Measurements from ENCODE around the gene OR51Q1. TPM values are rescaled to one million over a fixed set of nuclear protein-coding genes. Genes with fewer than 3 reads are reported as not detected.

Gene OR51Q1
- total RNA-seq, 6 experiments from 2014 or later: not detected

DNA sequence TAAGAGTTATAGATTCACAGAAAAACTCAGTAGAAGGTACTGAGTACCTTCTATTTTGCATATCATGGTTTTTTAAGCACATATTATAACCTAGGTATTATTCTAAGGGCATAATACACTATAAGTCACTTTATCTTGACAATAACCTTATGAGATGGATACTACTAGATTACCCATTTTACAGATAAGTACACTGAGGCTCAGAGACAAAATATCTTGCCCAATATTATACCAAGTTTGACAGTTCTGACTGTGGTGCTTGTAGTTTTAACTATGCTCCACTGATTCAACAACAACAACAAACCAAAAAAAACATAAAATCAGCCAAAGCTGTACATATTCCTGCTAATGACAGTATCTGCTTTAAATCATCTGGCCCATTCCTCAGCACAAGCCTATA lies 27.8 kb upstream of the OR51Q1 start:
- TF ChIP-seq, protein P1, sequence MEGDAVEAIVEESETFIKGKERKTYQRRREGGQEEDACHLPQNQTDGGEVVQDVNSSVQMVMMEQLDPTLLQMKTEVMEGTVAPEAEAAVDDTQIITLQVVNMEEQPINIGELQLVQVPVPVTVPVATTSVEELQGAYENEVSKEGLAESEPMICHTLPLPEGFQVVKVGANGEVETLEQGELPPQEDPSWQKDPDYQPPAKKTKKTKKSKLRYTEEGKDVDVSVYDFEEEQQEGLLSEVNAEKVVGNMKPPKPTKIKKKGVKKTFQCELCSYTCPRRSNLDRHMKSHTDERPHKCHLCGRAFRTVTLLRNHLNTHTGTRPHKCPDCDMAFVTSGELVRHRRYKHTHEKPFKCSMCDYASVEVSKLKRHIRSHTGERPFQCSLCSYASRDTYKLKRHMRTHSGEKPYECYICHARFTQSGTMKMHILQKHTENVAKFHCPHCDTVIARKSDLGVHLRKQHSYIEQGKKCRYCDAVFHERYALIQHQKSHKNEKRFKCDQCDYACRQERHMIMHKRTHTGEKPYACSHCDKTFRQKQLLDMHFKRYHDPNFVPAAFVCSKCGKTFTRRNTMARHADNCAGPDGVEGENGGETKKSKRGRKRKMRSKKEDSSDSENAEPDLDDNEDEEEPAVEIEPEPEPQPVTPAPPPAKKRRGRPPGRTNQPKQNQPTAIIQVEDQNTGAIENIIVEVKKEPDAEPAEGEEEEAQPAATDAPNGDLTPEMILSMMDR (IDR thresholded peaks at IDR 0.05): no peak

DNA sequence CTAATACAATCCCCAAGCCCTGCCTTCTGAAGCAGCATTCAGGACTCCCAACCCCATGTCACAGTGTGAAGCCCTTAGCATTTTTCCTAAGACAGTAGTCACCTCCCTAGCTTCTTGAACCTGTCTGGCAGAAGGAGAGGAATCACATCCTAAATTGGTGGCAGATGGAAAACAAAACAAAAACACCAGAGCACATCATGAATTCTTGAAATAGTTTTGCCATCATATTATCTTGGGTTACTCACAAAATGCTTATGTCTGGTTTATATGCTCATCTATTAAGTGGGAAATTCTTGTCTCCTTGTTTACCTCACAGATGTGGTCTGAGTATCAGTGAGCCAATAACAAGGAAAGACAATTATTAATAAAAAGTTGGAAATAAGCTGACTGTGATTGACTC lies 23.0 kb upstream of the OR51Q1 start:
- Mint-ChIP-seq H3K4me3 (no peak overlapping the region), H3K36me3 (ENCODE audit: low read depth) (no peaks in the 10 kb centered on the region), H3K4me1 (ENCODE audit: low read depth) (no peaks in the 10 kb centered on the region), H3K27me3 (ENCODE audit: insufficient read depth) (peaks cover 7% of the 10 kb centered on the region; the same call in 1 of the 2 replicates), H3K9me3 (no peaks in the 10 kb centered on the region), H3K27ac (no peak overlapping the region)
- DNase-seq: no peak
- TF ChIP-seq, protein P1 (IDR thresholded peaks at IDR 0.05): no peak

More for the DNA sequence above, 27.8 kb upstream of the OR51Q1 start:
- Mint-ChIP-seq H3K9me3 (no peaks in the 10 kb centered on the region), H3K27me3 (ENCODE audit: insufficient read depth) (peaks cover 7% of the 10 kb centered on the region), H3K36me3 (ENCODE audit: low read depth) (no peaks in the 10 kb centered on the region), H3K27ac (no peak overlapping the region), H3K4me1 (ENCODE audit: low read depth) (no peaks in the 10 kb centered on the region), H3K4me3 (no peak overlapping the region)
- no peak for DNase-seq

DNA sequence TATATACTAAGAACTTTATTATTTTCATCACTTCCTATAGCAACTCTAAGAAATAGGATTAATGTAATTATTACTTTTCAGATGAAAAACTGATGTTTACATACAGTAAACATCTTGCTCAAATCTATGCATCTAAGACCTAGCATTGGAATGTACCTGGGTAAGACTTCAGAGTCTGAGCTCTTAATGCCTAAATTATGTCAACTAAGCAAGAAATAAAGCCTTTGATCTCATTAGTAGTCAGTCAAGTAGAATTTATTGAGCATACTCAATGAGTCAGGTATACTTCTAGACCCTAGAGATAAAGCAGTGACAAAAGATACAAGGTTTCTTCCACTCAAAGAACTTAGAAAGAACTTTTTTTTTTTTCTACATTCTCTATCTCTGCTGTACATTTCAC lies 16.7 kb upstream of the OR51Q1 start:
- Mint-ChIP-seq H3K4me3 (no peak overlapping the region), H3K27me3 (ENCODE audit: insufficient read depth) (peaks cover 3% of the 10 kb centered on the region; the same call in 1 of the 2 replicates), H3K36me3 (ENCODE audit: low read depth) (no peaks in the 10 kb centered on the region), H3K4me1 (ENCODE audit: low read depth) (no peaks in the 10 kb centered on the region), H3K9me3 (no peaks in the 10 kb centered on the region), H3K27ac (no peak overlapping the region)
- no peak for DNase-seq
- TF ChIP-seq, protein P1 (IDR thresholded peaks at IDR 0.05): no peak

DNA sequence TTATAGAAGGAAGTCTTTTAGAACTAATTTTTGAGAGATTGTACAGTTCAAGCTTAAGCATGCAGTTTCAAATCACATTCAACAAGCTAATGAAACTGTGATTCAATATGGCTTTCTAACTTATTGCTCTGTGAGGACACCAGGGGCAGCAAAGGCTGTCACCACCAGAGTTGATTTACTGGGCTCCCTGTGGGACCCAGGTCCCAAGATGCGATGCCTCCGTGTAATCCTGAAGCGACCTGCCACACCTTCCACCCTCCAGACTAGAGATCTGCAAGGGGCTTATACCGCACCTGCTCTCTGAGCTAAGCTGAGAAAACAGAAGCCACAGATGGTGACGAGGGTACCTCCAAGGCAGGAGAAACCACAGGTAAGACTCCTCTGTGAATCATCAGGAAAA lies 918 bp upstream of the OR51Q1 start:
- no peaks in the 10 kb centered on the region for H3K4me1 Mint-ChIP-seq (ENCODE audit: low read depth)
- H3K4me3 Mint-ChIP-seq: no peak overlapping the region
- no peak for DNase-seq
- H3K9me3 Mint-ChIP-seq: no peaks in the 10 kb centered on the region
- H3K27me3 Mint-ChIP-seq (ENCODE audit: insufficient read depth): peaks cover 2% of the 10 kb centered on the region
- H3K36me3 Mint-ChIP-seq (ENCODE audit: low read depth): no peaks in the 10 kb centered on the region
- TF ChIP-seq, protein P1 (IDR thresholded peaks at IDR 0.05): no peak
- H3K27ac Mint-ChIP-seq: no peak overlapping the region

DNA sequence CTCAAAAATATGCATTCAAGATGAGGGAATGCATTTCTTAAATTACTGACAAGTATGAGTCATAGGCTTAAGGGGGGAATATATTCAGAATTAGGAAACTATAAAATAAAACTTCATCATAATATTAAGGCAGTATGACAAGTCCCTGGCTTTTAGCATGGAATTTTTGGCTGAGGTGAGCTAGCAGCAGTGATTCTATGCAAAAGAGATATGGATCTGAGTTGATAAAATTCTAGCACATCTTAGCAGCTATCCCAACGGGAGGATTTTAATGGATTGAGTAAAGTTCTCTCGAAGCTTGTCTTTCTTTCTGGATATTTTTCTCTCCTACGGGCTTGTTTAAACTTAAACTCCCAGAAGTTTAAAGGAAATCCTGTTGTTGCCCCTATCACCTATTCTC lies 1.2 kb downstream of the OR51Q1 start:
- Mint-ChIP-seq H3K27ac (no peak overlapping the region), H3K27me3 (ENCODE audit: insufficient read depth) (peaks cover 2% of the 10 kb centered on the region), H3K36me3 (ENCODE audit: low read depth) (no peaks in the 10 kb centered on the region), H3K9me3 (no peaks in the 10 kb centered on the region), H3K4me1 (ENCODE audit: low read depth) (no peaks in the 10 kb centered on the region), H3K4me3 (no peak overlapping the region)
- TF ChIP-seq, protein P1 (IDR thresholded peaks at IDR 0.05): no peak
- DNase-seq: no peak

DNA sequence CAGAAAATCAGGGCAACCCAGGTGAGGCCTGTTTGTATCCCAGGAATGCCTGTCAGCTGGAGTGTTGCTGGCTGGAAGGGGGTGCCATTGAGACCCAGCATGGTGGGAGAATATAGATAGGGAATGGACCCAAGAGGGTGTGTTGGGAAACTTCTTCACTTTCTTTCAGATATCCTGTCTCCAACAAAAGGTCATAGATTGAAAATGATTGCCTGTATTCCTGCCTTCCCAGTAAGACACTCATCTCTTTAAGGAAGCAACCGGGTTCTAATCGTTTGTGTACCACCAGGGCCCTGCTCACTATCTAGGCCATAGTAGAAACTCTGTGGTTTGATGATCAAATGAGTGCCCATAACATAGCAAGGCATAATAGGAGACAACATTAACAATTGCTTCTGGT lies 19.5 kb downstream of the OR51Q1 start, which contains the start of gene OR51I1:
OR51I1 (minus strand) TSS at position 101 of the 400 bp plus-strand sequence; CDS start at position 101, 0 bp downstream.
- TF ChIP-seq, protein P1 (IDR thresholded peaks at IDR 0.05): no peak
- Mint-ChIP-seq H3K9me3 (no peaks in the 10 kb centered on the region), H3K27me3 (ENCODE audit: insufficient read depth) (no peaks in the 10 kb centered on the region; the same call in none of the 2 replicates), H3K4me3 (no peak within 1 kb of the TSS), H3K4me1 (ENCODE audit: low read depth) (no peaks in the 10 kb centered on the region), H3K36me3 (ENCODE audit: low read depth) (no peaks in the 10 kb centered on the region), H3K27ac (no peak within 1 kb of the TSS)
- no peak for DNase-seq
